Amygdala (tissue), 56 donors: ENCODE results near the gene USF1.
"Not testable (repeated sequence)": the region's sequence is repeated elsewhere in the genome, so short reads cannot be mapped to it uniquely, and the experiment has no call there.

ENCODE experiments used
- DNase-seq, 56 donors: peaks; one replicate each; lab custom pipeline; 2025; lab: John Stamatoyannopoulos, UW

The USF1 gene

DNA sequence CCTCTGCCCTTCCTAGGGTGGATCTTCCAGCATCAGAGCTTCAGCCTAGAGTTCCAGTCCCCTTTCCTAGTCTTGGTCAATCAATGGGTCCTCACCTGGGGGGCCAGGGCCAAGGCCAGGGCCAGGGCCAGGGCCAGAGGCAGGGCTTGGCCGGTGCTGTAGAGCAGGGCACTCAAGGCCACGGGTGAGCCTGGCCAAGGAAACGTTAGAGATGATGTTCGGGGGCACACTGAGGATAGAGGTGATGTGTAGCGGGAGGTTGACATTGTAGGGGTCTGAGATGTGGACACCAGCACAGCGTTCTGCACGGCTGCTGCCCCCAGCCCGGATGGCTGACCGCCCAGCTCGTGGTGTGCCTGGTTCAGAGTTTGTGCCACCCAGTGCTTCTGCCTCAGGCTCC is 5.4 kb upstream of the USF1 start:
- no peak for DNase-seq

DNA sequence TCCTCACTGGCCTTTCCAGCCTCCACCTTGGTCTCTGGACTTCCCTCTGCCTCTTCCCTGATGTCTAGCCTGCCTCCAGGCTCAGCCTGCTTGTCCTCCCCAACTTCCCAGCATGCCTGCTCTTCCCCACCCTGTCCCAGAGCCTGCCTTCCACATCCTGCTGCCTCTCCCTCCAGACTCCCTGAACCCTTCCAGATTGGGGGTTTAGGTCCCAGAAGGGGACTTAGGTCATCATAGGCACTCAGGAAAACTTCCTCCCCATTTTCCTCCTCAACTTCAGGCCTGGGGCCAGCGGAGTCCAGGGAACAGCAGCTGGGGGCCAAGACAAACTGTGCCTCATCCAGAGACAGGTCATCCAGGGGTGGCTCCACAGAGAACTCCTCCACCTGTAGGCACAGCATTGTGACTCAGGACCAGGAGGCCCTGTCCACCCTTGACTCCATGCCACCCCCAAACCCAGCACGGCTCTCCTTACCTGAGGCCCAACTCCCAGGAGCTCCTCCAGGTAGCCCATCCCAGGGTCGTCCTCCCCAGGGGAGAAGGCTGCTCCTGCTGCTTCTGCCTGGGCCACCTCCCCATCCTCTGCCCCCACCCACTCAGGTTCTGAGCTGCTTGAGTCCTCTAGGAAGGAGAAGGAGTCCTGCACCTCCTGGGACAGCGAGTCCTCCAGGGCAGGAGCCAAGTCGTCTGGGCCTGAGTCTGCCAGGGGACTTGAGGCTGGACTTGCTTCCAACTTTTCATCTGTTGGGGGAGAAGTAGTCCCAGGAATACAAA is 3.4 kb upstream of the USF1 start:
- DNase-seq, result no peak

DNA sequence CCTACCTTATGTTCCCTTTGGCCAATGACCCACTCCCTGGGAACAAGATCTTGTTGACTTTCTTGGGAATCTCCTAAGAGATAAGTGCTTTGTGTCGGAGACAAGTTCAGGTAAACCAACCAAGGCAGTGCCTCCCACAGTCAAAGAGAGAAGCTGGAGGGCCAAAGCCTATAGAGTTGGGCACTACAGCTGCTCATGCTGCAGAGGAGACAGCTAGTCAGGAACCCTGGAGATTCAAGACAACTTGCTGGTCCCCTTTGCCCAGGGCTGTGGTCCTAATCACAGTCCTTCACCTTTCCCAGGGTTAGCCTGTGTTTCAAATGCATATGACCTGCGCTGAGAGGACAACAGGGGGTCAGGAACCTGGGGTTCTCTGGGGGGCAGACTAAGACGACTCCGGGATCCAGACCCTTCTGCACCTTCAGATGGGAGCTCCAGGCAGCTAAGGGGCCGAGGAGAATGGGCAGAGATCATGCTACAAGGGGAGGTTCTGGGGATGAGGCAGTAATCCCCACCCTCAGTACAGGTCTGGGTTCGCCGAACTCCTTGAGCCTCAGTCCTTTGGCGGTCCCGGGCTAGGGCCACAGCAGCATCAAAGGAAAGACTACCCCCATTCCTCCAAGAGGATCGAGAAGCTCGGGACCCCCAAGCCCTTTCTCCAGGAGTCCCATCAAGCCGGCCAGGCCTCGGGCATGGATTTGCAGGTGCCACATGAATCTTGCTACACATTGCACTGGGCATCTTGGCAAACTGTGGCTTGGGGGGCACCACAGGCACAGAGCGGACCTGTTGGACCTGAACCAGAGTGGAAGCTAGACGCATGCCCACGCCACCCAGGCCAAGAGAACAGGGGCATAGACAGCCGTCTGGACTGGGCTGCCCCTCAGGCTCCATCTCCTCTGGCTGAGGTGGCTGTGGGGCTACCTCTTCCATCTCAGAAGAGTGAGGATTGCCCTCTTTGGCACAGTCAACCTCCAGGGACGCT is 2.0 kb upstream of the USF1 start:
- DNase-seq, result no peak

DNA sequence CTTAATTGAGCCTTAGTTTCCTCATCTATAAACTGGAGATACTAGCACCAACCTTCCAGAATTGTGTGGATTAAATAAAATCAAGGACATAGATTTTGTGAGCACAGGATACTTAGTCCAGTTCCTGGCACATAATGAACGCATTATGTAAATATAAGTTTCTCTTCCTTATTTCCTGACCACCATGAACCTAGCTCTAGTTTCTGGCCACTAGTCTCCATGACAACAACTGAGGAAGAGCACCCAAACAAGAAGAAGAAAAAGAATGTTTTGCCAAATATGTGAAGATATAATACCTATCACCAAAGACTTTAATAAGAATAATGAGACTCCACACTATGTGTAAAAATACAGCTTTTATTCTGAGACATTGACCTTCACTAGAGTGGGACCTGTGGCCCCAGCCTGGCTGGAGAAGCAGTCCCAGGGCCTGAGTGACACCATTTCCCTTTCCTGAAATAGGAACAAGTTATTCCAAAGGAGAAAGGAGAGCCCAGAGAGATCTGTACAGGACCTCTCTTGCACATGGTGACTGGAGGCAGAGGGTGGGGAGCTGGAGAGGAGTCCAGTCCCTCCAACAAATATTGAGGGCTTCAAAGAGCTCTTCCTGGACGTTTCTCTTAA is 940 bp upstream of the USF1 start:
- no peak for DNase-seq

DNA sequence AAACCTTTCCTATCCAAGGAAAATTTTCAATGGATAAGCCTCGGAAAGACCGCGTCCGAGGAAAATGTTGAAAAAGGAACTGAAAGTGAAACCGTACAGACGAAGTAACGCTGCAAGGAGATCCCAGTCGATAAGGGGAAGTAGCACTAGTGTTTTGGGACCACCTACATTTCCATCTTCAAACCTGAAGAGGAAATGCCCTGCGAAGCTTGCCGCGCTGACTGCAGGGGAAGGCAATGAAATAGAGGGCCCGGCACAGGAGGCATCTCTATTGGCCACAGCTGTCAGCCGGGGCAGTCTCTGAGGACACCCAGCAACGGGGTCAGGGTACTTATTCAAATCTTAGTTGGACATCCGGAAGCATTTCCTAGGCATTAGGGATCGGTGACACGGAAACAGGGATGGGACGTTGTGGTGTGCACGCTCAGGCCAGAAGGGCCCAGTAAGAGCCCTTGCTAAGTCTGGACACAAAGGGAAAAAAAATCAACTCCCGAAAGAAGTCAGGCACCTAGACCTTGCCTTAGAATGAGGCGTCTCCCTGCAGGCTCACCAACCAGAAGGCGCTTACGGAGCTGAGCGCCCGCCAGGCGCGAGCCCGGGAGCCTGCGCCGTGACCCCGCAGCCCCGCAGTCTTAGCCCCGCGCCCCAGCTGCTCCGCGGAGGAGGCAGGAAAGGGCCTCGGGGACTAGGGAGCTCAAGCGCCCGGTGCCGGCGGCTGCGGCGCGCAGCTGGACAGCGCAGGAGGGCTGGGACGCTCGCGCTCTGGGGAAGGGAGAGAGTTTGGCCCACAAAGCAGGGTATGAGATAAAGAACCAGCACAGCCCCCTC is 655 bp downstream of the USF1 start:
- DNase-seq, result peak in 40 of 56 donors; percentile 11 to 74 (median 46)

DNA sequence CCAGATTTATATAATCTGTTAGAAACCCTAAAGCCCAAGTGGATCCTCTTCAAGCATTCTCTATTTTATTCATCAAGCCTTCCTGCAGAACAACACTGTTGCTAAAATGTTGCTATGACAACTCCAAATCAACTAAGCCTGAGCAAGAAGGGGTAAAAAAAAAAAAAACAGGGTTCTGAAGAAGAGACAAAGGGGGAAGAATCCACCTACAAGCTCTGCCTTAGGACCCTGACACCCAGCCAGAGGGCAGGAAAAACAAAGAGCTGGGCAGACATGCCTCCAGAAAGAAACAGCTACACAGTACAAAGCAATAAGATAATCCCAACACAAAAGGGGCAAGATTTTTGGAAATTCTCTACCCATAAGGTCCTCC is 1.3 kb downstream of the USF1 start:
- DNase-seq, result no peak

DNA sequence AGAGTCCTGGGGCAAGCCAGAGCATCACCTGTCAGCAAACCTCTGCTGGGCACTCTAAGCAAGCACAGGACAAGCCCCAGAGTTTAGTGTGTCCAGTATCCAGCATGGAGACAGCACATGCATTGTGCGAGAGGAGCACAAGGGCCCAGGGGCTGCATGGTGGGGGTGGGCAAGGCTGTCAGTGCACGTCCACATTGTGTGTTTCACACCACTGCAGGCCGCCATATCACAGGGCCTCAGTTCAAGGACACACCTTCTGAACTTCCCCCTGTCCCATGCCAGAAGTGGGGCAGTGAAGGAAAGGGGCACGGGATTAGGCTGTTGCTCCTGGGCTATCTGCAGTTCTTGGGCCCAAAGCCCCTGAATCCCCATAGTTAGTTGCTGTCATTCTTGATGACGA is 6.2 kb downstream of the USF1 start:
- no peak for DNase-seq

DNA sequence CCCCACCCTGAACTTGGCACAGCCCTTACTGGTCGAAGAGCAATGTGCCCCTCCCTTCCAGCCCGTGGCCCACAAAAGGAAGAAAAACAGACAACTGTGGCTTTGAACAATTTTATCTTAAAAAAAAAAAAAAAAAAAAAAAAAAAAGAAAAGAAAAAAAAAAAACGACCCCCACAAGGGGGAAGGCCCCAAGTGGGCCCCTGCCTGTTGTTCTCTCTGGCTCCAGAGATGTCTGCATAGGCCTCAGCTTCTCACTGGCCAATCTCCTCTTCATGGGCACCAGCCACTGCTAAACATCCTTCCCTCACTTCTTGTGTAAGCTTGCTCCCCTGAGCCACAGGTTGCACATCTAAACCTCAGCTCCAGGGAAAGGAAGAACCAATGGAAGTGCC is 6.6 kb downstream of the USF1 start:
- DNase-seq, result no peak

DNA sequence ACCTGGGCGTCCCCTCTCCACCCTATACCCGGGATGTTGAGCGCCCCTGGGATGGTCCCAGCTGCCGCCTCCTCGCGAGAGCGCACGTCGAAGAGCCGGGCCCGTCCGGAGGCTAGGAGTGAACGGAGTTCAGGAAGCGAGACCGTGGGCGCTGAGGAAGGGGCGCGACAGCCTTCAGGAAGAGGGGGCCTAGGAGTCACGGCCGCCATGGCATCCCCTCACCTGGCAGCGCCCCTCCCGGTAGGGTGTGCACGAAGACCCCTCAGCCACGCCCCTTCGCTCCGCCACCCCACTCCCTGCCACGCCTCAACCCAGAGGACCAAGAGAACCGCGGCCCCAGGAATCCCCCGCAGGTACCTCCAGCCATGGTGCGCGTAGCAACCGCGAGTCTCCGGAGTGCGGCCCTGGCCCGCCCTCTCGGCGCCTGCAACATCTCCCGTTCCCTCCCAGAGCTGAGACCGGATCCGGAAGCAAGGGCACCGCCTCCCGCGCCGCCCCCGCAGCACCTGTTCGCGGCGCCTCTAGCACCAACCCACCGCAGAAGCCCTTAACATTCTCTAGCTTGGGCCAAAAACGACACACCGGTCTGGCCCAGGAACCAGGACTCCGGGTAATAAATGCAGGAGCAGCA is 7.1 kb downstream of the USF1 start, which contains the start of gene TSTD1:
Gene TSTD1, minus strand, starts transcription at position 442 of the 631 bp plus-strand sequence. Its CDS starts 75 bp downstream, at position 367.
- peak in 23 of 56 donors; percentile 5 to 57 (median 27) for DNase-seq

DNA sequence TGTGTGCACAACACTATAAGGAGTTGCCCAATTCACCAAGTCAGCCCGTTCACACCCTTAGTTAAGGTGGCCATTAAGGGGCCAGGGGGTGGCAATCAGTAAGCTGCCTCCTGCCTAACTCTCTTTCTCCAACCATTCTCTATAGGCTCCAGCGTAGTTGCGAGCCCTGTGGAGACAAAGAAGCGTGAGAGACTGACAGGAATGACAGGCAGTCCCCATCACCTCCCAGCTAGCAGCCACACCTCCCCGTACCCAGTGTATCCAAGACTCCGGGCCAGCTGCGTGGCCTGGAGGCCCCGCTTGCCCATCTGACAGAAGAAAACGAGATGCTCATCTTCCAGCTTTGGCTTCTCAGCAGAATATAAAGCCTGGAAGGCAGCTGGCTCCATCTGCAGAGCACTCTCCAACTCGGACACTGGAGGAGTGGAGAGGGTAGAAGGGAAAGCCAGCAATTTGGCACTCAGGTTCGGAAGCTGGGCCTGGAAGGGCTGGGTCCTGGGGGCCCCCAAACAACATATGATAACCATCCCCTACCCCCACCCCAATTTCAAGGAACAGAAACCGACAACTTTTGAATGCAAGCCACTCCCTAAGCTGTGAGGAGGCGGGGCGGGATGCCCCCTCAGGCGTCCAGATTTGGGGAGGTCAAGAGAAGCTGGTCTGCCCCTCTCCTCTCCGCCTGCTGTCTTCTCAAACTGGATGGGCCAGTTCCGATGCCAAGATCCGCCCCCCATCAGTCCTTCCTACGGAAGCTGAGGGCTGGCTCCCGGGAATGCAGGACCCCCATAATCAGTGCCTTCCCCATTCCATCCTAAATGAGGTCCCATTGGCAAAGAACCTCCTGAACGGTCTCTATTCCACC is 7.9 kb downstream of the USF1 start:
- DNase-seq, result no peak

DNA sequence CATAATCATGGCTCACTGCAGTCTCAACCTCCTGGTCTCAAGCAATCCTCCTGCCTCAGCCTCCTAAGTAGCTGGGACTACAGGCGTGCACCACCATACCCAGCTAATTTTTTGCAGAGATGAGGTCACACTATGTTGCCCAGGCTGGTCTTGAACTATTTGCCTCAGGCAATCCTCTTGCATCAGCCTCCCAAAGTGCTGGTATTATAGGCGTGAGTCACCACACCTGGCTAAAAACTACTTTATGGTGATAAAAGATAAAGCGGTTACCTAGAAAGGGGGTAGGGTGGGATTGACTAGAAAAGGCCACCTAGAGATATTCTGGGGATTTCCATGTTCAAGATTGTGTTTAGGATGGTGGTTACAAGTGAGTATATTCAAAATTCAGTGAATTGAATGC is 12.0 kb downstream of the USF1 start:
- DNase-seq, result no peak

DNA sequence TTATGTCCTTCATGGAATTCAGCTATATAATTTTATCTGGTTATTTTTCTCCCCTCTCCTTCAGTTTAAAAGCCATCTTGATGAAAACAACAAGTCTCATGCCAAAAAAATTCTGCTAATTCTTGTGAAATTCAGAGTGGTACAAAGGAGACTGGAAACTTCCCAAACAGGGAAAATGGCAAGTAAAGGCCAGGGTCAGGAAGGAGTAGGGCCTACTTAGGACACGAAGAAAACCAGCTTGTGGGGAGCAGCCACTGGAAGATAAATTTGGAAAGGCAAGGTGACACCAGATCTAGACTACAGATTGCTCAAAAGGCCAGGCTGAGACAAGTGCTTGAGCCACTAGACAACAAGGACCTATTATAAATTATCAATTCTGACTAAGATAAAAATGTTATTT is 13.4 kb downstream of the USF1 start:
- DNase-seq, result no peak

DNA sequence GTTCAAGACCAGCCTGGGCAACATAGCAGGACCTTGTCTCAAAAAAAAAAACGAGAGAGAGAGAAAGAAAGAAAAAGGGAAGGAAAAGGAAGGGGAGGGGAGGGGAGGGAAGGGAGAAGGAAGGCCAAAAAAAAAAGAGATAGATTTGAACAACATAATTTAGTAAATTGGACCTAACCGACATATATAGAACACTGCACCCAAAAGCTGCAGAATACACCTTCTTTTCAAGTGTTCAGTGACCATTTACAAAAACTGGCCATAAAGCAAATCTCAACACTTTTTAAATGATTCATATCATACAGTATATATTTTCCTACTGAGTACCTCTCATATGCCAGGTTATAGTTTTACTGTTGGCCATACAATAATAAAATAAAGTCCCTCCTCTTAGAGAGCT is 13.9 kb downstream of the USF1 start:
- DNase-seq, result no peak

DNA sequence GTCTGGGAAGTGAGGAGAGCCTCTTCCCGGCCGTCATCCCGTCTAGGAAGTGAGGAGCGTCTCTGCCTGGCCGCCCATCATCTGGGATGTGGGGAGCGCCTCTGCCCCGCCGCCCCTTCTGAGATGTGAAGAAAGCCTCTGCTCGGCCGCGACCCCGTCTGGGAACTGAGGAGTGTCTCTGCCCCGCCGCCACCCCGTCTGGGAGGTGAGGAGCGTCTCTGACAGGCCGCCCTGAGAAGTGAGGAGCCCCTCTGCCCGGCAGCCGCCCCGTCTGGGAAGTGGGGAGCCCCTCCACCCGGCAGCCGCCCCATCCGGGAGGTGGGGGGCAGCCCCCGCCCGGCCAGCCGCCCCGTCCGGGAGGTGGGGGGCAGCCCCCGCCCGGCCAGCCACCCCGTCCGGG is 16.3 kb downstream of the USF1 start:
- DNase-seq, result not testable (repeated sequence)

DNA sequence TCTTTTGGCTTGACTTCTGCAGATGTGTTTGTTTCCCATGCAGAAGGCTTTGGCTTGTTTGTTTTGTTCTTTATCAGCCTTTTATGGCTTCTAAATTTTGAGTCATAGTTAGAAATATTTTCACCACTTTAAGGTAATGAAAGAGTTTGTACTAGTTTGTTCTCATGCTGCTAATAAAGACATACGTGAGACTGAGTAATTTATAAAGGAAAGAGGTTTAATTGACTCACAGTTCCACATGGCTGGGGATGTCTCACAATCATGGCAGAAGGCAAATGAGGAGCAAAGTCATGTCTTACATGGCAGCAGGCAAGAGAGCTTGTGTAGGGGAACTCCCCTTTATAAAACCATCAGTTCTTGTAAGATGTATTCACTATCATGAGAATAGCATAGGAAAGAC is 18.8 kb downstream of the USF1 start:
- not testable (repeated sequence) for DNase-seq

DNA sequence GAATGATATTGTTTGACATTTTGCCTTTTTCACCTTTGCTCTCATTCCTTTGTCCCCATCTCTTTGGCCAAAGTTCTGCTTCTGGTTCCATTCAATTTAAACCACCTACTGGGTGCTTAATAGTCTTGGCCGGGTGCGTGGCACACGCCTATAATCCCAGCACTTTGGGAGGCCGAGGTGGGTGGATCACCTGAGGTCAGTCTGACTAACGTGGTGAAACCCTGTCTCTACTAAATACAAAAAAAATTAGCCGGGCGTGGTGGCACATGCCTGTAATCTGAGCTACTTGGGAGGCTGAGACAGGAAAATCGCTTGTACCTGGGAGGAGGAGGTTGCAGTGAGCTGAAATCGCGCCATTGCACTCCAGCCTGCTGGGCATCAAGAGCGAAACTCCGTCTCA is 23.3 kb downstream of the USF1 start:
- DNase-seq, result not testable (repeated sequence)

DNA sequence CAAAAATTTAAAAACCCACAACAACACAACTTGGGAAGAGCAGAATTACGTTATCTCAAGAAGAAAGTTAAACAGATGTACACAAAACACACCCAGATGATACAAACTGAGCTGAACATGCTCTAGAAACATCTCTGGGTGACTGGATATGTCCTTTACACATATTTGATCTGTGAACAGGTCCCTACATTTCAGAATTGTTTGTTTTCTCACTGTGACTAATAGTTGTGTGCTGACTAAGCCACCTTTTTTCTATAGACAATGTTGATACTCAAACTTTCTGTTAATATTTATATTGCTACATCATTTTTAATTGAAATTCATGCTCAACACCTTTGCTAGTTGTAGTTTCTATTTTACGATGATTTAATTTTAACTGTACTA is 23.8 kb downstream of the USF1 start:
- DNase-seq, result no peak

DNA sequence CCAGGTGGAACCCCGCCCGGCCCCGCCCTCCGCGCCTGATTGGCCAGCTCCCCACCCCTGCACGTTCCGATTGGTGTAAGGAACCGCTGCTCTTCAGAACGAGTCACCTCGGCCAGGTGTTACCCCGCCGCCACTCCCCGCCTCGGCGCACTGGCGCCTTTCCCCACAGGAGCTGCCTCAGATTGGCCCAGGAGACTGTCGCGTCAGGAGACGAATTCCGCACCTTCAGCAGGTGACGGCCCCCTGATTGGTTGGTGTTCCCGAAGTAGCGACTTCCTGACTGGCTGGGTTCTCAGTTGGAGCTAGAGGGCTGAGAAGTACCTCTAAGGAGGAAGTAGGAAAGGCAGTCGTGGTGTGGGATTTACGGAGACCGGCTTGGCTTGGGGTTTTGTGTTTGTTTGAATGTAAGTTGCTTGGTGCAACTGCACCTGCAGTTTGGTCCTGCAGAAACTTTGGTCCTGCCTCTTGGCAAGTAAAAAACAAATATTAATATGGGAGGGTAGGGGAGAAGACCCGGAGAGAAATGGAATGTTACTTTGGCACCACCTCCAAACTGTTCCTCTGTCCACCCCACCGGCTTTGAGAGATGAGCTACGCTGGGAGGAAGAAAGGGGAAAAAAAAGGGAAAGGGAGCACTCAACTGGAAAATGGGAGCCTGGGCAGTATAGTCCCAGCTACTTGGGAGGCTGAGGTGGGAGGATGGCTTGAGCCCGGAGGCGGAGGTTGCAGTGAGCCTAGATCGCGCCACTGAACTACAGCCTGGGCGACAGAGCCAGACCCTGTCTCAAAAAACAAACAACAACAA is 24.4 kb downstream of the USF1 start:
- peak in 39 of 56 donors; percentile 11 to 72 (median 39) for DNase-seq
